Umbilical cord (tissue), 2 donors: ENCODE measurements around the gene BUD13. TPM values are rescaled to one million over a fixed set of nuclear protein-coding genes. Genes with fewer than 3 reads are reported as not detected.
A peak's percentile ranks its signal among the peaks of the same experiment; 100 is the strongest.
"Not testable (repeated sequence)": the region's sequence is repeated elsewhere in the genome, so short reads cannot be mapped to it uniquely, and the experiment has no call there.

Experiments used
- DNase-seq: peaks from one replicate; pipeline ENCODE4 v3.0.0-alpha.2; 2015; ENCODE audit warnings: low spot score
- total RNA-seq: library from RNA; depleted of rRNA; stranded (reverse); fragments of >200 nt; gene quantifications from one replicate; pipeline ENCODE4 v1.2.3, GENCODE V29; 2014; ENCODE audit warnings: low replicate concordance; ENCODE audit not compliant: insufficient read depth

The BUD13 gene, protein sequence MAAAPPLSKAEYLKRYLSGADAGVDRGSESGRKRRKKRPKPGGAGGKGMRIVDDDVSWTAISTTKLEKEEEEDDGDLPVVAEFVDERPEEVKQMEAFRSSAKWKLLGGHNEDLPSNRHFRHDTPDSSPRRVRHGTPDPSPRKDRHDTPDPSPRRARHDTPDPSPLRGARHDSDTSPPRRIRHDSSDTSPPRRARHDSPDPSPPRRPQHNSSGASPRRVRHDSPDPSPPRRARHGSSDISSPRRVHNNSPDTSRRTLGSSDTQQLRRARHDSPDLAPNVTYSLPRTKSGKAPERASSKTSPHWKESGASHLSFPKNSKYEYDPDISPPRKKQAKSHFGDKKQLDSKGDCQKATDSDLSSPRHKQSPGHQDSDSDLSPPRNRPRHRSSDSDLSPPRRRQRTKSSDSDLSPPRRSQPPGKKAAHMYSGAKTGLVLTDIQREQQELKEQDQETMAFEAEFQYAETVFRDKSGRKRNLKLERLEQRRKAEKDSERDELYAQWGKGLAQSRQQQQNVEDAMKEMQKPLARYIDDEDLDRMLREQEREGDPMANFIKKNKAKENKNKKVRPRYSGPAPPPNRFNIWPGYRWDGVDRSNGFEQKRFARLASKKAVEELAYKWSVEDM
- total RNA-seq: 16.1 TPM

- DNase-seq: peak; percentile 89
These were observed at the start of gene BUD13 for GRCh38 chr11:116772443-116773202. TSS of gene BUD13 (minus strand) at chr11:116772987. CDS start at chr11:116772964, 23 bp downstream.

DNA sequence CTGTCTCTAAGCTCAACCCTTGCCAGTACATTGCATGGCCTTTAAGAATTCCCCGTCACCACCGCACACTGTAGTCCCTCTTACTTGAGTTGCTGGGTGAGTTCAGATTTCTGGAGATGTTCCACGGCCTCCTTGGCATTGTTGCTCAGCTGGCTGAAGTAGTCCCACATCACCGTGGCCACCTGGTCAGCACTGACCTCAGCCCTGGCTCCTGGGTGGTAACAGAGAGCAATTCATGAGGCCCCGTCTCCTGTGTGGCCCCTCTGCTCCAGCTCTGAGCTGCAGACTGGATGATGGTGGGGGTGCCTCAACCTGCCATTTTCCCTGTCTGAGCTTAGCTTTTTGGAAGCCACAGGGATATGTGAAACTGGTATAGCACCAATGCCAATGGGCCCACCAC, 49.8 kb upstream of the BUD13 start:
- no peak for DNase-seq

DNA sequence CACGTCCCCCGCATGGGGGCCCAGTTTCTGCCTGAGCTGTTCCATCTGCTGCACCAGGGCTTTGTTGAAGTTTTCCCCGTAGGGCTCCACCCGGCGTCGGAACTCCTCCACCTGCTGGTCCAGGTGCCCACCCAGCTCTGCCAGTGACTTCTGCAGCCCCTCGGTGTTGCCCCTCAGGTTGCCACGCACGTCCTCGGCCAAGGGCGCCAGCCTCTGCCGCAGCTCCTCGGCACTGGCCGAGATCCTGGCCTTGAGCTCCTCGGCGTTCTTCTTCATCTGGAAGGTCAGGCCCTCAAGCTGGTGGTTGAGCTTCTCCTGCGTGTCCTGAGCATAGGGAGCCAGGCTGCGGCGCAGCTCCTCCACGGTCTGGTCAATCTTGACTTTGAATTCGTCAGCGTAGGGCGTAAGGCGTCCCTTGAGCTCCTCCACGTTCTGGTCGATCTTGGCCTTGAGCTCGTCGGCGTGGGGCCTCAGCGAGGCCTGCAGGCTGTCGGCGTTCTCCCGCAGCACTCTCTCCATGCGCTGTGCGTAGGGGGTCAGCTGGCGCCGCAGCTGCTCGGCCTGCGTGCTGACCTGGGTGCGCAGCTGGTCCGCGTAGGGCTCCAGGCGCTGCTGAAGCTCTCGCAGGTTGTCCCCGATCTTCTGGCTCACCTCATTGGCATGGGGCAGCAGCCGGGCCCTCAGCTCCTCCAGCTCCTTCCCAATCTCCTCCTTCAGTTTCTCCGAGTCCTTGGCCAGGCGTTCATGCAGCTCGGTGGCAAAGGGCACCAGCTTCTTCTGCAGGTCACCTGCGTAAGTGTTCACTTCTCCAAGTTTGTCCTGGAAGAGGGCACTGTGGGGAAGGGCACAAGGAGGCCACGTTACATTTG, 48.5 kb upstream of the BUD13 start:
- DNase-seq: no peak

DNA sequence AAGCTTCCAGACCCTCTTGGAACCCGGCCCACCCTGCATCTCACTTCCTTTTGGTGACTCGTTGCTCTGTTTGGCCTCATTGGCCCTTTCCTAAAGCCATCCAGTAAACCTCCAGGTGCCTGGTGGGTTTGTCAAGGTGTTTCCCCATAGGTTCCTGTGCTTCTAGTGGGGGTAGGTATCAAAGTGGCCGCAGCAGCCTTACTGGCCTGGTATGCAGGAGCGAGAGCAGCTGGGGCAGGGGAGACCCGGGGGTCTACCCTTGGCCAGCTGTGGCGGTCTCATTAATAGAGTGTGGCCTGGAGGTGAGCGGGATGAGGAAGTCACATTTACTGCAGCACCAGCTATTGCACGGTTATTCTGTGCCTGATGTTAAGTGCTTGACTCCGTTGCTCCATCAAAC, 46.3 kb upstream of the BUD13 start:
- no peak for DNase-seq

DNA sequence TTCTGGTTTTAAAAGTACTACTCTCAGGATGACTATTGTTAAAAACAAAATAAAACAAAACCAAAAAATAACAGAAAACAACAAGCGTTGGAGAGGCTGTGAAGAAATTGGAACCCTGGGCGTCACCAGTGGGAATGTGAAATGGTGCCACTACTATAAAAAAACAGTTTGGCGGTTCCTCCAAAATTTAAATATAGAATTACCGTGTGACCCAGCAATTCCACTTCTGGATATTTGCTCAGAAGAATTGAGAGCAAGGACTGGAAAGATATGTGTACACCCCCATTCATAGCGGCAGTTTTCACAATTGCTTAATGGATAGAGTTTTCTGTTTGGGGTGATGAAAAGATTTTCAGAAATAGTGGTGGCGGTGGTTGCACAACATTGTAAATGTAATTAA, 41.7 kb upstream of the BUD13 start:
- DNase-seq: no peak

DNA sequence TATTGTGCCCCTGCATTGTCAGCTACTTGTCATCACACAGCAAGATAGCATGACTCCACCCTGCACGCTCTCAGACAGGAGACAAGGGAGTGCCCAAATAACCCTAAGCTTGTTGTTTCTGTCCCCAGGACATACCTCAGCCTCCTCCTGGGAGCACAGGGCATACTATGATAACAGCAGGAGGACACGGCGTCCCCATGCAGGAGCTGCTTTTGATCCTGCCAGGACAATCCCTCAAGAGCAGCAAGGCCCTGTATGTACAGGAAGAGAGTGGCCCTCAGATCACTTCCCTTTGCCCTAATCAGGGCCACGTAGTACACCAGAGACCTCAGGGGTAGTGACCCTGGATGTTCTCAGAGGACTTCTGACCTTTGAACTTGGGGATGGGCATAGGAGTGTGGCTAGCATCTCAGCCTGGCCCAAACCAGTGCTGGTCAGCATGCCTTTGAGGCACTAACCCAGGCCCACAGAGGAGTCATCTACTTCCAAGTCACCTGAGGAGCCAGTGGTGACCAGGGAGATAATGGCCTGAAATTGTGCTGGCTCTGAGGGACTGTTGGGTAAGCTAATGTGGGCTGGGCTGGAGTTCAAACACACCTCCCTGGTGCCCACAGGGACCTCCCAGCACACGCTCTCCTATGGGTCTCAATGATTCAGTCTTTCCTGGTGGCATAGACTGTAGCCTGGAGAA, 41.1 kb upstream of the BUD13 start:
- DNase-seq: no peak

DNA sequence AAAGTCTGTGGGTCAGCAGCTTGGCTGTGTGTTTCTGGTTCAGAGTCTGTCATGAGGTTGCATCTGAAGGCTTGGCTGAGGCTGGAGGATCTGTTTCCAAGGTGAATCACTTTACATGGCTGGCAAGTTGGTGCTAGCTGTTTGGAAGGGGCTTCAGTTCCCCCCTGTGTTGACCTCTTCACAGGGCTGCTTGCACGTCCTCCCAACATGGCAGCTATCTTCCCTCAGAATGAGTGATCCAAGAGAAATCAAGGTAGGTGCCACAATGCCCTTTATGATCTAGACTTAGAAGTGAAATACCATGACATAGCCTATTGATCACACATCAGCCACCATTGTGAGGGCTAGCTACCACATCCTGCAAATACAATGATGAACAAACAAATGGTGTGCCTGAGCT, 40.4 kb upstream of the BUD13 start:
- DNase-seq: no peak

GRCh38 chr11:116812109-116812508, 39.3 kb upstream of the BUD13 start:
- no peak for DNase-seq

- no peak for DNase-seq
These were observed 38.4 kb upstream of the BUD13 start for GRCh38 chr11:116811194-116811593.

- no peak for DNase-seq
These were observed 35.7 kb upstream of the BUD13 start for GRCh38 chr11:116808262-116809175.

DNA sequence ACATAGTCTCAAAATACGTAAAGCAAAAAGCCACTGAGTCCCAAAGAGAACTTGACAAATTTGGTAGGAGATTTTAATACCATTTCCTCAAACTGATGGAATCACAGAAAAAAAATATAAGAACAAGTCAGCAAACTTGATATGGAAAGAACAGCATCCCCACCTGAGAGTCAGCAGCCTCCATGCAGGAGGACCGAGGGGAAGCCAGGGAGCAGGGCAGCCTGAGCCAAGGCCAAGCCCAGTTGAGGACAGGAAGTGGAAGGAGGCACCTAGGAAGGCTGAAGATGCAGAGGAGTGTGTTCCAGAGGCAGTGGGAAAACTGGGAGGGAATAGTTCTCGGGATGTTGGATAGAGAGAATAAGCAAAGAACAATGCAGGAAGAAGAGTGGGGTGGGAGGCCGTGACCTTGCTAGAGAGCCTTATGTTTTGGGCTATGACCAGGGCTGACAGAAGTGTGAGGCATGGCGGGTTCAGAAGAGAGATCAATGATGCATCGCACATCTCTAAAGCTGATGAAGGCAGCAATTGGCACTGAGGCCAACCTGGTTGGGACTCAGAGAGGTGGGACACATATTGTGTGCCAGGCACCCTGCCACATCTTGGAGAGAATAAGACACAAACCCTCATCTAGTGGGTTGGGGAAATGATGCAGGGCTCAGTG, 34.9 kb upstream of the BUD13 start:
- DNase-seq: no peak

DNA sequence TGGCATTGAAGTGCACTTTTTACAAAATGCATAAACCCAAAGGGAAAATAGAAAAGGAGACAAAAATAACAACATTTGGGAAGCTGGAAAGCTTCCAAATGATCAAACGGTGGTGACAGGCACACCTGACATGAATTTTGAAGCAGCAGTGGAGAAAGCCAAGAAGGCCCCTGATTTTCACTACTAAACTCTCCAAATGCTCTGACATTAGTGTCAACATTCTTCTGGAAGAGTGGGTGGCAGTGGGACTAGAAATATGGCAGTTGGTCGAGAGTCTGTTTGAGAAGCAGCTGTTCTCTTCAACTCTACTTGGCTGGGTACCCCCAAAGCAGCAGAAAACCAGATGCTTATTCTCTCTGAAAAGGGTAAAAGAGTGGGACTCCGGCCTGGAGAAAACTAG, 31.2 kb upstream of the BUD13 start:
- no peak for DNase-seq

DNA sequence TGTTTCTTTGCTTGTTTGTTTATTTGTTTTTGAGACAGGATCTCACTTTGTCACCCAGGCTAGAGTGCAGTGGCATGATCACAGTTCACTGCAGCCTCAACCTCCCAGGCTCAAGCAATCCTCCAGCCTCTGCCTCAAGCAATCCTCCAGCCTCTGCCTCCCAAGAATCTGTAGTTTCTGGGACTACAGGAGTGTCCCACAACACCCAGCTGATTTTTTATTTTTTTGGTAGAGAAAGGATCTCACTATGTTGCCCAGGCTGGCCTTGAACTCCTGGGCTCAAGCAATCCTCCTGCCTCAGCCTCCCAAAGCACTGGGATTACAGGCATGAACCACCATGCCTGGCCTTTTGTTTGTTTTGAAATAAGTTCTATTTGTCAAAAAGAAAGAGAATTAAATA, 28.9 kb upstream of the BUD13 start:
- DNase-seq: not testable (repeated sequence)

GRCh38 chr11:116800610-116801009, 27.8 kb upstream of the BUD13 start:
- DNase-seq: no peak

- no peak for DNase-seq
These were observed 25.6 kb upstream of the BUD13 start for GRCh38 chr11:116798368-116798767.

- DNase-seq: no peak
These were observed 25.0 kb upstream of the BUD13 start for GRCh38 chr11:116797816-116798215.

DNA sequence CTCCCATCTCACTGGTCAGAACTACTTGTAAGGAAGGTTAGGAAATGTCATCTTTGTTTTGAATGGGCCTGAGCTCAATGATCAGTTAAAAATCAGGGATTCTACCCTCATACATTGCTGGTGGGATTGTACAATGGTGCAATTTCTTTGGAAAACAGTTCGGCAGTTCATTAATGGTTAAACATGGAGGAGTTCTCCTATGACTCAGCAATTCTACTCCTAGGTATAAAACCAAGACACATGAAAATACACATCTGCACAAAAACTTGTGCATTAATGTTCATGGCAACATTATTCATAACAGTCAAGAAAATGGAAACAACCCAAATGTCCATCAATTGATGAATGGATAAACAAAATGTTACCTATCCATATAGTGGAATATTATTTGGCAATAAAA, 23.8 kb upstream of the BUD13 start:
- DNase-seq: no peak

DNA sequence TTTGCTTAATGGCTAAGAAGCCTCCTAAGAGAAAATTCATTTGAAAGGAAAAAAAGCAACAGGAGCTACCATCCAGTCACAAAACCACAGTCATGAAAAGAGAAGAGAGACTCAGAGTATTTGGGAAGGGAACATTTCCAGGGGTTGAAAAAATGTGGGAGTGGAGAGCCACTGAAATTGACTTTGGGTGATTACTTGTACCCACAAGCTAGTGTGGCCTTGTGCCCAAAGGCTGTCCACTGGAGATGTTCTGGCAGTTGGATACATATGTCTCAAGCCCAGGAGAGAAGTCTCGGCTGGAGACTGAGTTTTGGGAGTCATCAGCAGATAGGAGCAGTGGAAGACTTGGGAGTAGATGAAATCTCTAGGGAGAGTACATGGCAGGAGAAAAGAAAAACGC, 22.1 kb upstream of the BUD13 start:
- DNase-seq: no peak

DNA sequence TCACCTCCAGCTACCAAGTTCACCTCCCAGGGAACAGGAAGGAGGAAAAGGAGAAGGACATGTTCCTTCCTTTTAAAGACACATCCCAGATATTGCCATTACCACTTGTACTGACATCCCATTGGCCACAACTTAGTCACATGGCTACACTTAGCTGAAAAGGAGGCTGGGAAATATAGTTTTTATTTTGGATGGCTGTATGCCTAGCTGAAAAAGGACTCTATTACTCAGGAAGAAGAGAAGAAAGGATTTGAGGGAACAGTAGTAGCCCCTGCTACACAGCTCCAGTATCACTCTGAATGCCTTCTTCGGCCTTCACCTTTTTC, 20.9 kb upstream of the BUD13 start:
- DNase-seq: no peak
